ENCODE measurements around the gene MAX.
"Not testable (repeated sequence)": the region's sequence is repeated elsewhere in the genome, so short reads cannot be mapped to it uniquely, and the experiment has no call there.

The MAX gene

GRCh38 chr14:65096323-65097089 is 5.8 kb downstream of the MAX start:
- no peak for ATAC-seq (replicated peaks)
- H3K27ac Mint-ChIP-seq, result peak overlapping the region in 1 of 2 donors; percentile 62
- no peaks in the 10 kb centered on the region for H3K27me3 Mint-ChIP-seq
- peaks cover 47 to 76% of the 10 kb centered on the region in 2 donors for H3K4me1 Mint-ChIP-seq (ENCODE audit: low read depth in 2 of 2)
- peak overlapping the region; percentile 40 to 57 for H3K4me3 Mint-ChIP-seq
- H3K9me3 Mint-ChIP-seq, result no peaks in the 10 kb centered on the region
- DNase-seq, result no peak
- peaks cover 64% of the 10 kb centered on the region for H3K36me3 Mint-ChIP-seq (ENCODE audit: insufficient read depth)

- Mint-ChIP-seq H3K27me3 (no peaks in the 10 kb centered on the region), H3K4me1 (ENCODE audit: low read depth in 2 of 2) (peaks cover 44 to 75% of the 10 kb centered on the region in 2 donors), H3K9me3 (no peaks in the 10 kb centered on the region), H3K4me3 (peak overlapping the region; percentile 40 to 57), H3K27ac (peak overlapping the region in 1 of 2 donors; percentile 62), H3K36me3 (ENCODE audit: insufficient read depth) (peaks cover 66% of the 10 kb centered on the region)
- DNase-seq, result no peak
- ATAC-seq (replicated peaks), result no peak
Measured at GRCh38 chr14:65095633-65096205, 6.6 kb downstream of the MAX start.

- Mint-ChIP-seq H3K4me1 (ENCODE audit: low read depth in 2 of 2) (peaks cover 39 to 60% of the 10 kb centered on the region in 2 donors), H3K36me3 (ENCODE audit: insufficient read depth) (peaks cover 81% of the 10 kb centered on the region), H3K27me3 (no peaks in the 10 kb centered on the region), H3K27ac (no peak overlapping the region), H3K4me3 (no peak overlapping the region), H3K9me3 (no peaks in the 10 kb centered on the region)
- ATAC-seq (replicated peaks) (no peak), DNase-seq (no peak)
Measured at GRCh38 chr14:65092349-65092748, 10.0 kb downstream of the MAX start.

GRCh38 chr14:65087835-65088234 is 14.5 kb downstream of the MAX start:
- Mint-ChIP-seq H3K36me3 (ENCODE audit: insufficient read depth) (peaks cover 82% of the 10 kb centered on the region), H3K4me1 (ENCODE audit: low read depth in 2 of 2) (peaks cover 36 to 53% of the 10 kb centered on the region in 2 donors)
- not testable (repeated sequence) for H3K27me3 Mint-ChIP-seq; H3K9me3 Mint-ChIP-seq; H3K27ac Mint-ChIP-seq; H3K4me3 Mint-ChIP-seq; DNase-seq; ATAC-seq (replicated peaks)

- Mint-ChIP-seq H3K4me1 (ENCODE audit: low read depth in 2 of 2) (peaks cover 46 to 64% of the 10 kb centered on the region in 2 donors), H3K36me3 (ENCODE audit: insufficient read depth) (peaks cover 88% of the 10 kb centered on the region)
- H3K27me3 Mint-ChIP-seq; H3K9me3 Mint-ChIP-seq; DNase-seq; ATAC-seq (replicated peaks); H3K4me3 Mint-ChIP-seq; H3K27ac Mint-ChIP-seq: not testable (repeated sequence)
Measured at GRCh38 chr14:65086686-65087085, 15.6 kb downstream of the MAX start.

GRCh38 chr14:65084554-65085505 is 17.5 kb downstream of the MAX start:
- H3K4me3 Mint-ChIP-seq, result no peak overlapping the region
- DNase-seq (no peak), ATAC-seq (replicated peaks) (no peak)
- peaks cover 82% of the 10 kb centered on the region for H3K36me3 Mint-ChIP-seq (ENCODE audit: insufficient read depth)
- no peaks in the 10 kb centered on the region for H3K9me3 Mint-ChIP-seq
- no peaks in the 10 kb centered on the region for H3K27me3 Mint-ChIP-seq
- peak overlapping the region; percentile 45 to 88 for H3K27ac Mint-ChIP-seq
- peaks cover 58 to 72% of the 10 kb centered on the region in 2 donors for H3K4me1 Mint-ChIP-seq (ENCODE audit: low read depth in 2 of 2)

GRCh38 chr14:65082930-65083329 is 19.4 kb downstream of the MAX start:
- H3K36me3 Mint-ChIP-seq (ENCODE audit: insufficient read depth), result peaks cover 87% of the 10 kb centered on the region
- peak overlapping the region in 1 of 2 donors; percentile 32 for H3K27ac Mint-ChIP-seq
- no peaks in the 10 kb centered on the region for H3K9me3 Mint-ChIP-seq
- ATAC-seq (replicated peaks) (no peak), DNase-seq (no peak)
- peak overlapping the region in 1 of 2 donors; percentile 53 for H3K4me3 Mint-ChIP-seq
- H3K27me3 Mint-ChIP-seq, result no peaks in the 10 kb centered on the region
- peaks cover 66 to 76% of the 10 kb centered on the region in 2 donors for H3K4me1 Mint-ChIP-seq (ENCODE audit: low read depth in 2 of 2)

GRCh38 chr14:65080960-65081747 is 21.2 kb downstream of the MAX start:
- H3K4me3 Mint-ChIP-seq, result no peak overlapping the region
- H3K4me1 Mint-ChIP-seq (ENCODE audit: low read depth in 2 of 2), result peaks cover 60 to 64% of the 10 kb centered on the region in 2 donors
- H3K36me3 Mint-ChIP-seq (ENCODE audit: insufficient read depth), result peaks cover 86% of the 10 kb centered on the region
- no peaks in the 10 kb centered on the region for H3K27me3 Mint-ChIP-seq
- peak overlapping the region in 1 of 2 donors; percentile 73 for H3K27ac Mint-ChIP-seq
- H3K9me3 Mint-ChIP-seq, result no peaks in the 10 kb centered on the region
- no peak for ATAC-seq (replicated peaks)
- no peak for DNase-seq

- DNase-seq (no peak), ATAC-seq (replicated peaks) (no peak)
- H3K36me3 Mint-ChIP-seq (ENCODE audit: insufficient read depth), result peaks cover 90% of the 10 kb centered on the region
- peak overlapping the region in 1 of 2 donors; percentile 81 for H3K27ac Mint-ChIP-seq
- H3K4me1 Mint-ChIP-seq (ENCODE audit: low read depth in 2 of 2), result peaks cover 56 to 67% of the 10 kb centered on the region in 2 donors
- no peaks in the 10 kb centered on the region for H3K9me3 Mint-ChIP-seq
- no peaks in the 10 kb centered on the region for H3K27me3 Mint-ChIP-seq
- H3K4me3 Mint-ChIP-seq, result no peak overlapping the region
Measured at GRCh38 chr14:65079768-65080167, 22.5 kb downstream of the MAX start.

GRCh38 chr14:65079201-65079600 is 23.1 kb downstream of the MAX start:
- H3K9me3 Mint-ChIP-seq, result no peaks in the 10 kb centered on the region
- ATAC-seq (replicated peaks) (no peak), DNase-seq (no peak)
- H3K27ac Mint-ChIP-seq, result peak overlapping the region in 1 of 2 donors; percentile 81
- no peak overlapping the region for H3K4me3 Mint-ChIP-seq
- H3K4me1 Mint-ChIP-seq (ENCODE audit: low read depth in 2 of 2), result peaks cover 58 to 69% of the 10 kb centered on the region in 2 donors
- peaks cover 90% of the 10 kb centered on the region for H3K36me3 Mint-ChIP-seq (ENCODE audit: insufficient read depth)
- H3K27me3 Mint-ChIP-seq, result no peaks in the 10 kb centered on the region

- H3K4me1 Mint-ChIP-seq (ENCODE audit: low read depth in 2 of 2), result peaks cover 49 to 69% of the 10 kb centered on the region in 2 donors
- peak overlapping the region in 1 of 2 donors; percentile 42 for H3K27ac Mint-ChIP-seq
- H3K4me3 Mint-ChIP-seq, result no peak overlapping the region
- no peaks in the 10 kb centered on the region for H3K9me3 Mint-ChIP-seq
- peaks cover 75% of the 10 kb centered on the region for H3K36me3 Mint-ChIP-seq (ENCODE audit: insufficient read depth)
- ATAC-seq (replicated peaks) (no peak), DNase-seq (no peak)
- H3K27me3 Mint-ChIP-seq, result no peaks in the 10 kb centered on the region
Measured at GRCh38 chr14:65077318-65077717, 25.0 kb downstream of the MAX start.

GRCh38 chr14:65075628-65076325 is 26.5 kb downstream of the MAX start:
- H3K4me1 Mint-ChIP-seq (ENCODE audit: low read depth in 2 of 2), result peaks cover 36 to 53% of the 10 kb centered on the region in 2 donors
- H3K27ac Mint-ChIP-seq, result peak overlapping the region in 1 of 2 donors; percentile 79
- H3K27me3 Mint-ChIP-seq, result no peaks in the 10 kb centered on the region
- ATAC-seq (replicated peaks) (no peak), DNase-seq (no peak)
- no peak overlapping the region for H3K4me3 Mint-ChIP-seq
- peaks cover 60% of the 10 kb centered on the region for H3K36me3 Mint-ChIP-seq (ENCODE audit: insufficient read depth)
- H3K9me3 Mint-ChIP-seq, result no peaks in the 10 kb centered on the region
